PC-3 (cell line): Measurements from ENCODE around the gene RNF166. TPM values are rescaled to one million over a fixed set of nuclear protein-coding genes. Genes with fewer than 3 reads are reported as not detected.
A peak's percentile ranks its signal among the peaks of the same experiment; 100 is the strongest.

Experiments
- ATAC-seq: fragments of 200-7000 bp; cut with Tn5 transposase; 2 replicates; pipeline ENCODE4 v1.9.1; 2020; ENCODE audit warnings: mild to moderate bottlenecking, moderate library complexity
- BruUV-seq: library from RNA; stranded (reverse); fragments of 400-500 nt; replicated peaks from 2 replicates; lab custom pipeline; 2021; lab: Mats Ljungman, UMichigan
- CTCF ChIA-PET: fragments of 300-600 bp; sonication (Branson Sonifier 250); formaldehyde crosslinking; loops from one replicate; lab custom pipeline; 2022; ENCODE audit warnings: antibody characterized with exemption; lab: Charles Lee
- POLR2A ChIA-PET: fragments of 300-600 bp; sonication (Branson Sonifier 250); formaldehyde crosslinking; loops from one replicate; lab custom pipeline; 2022; ENCODE audit warnings: antibody characterized with exemption; ENCODE audit not compliant: unreplicated experiment; lab: Charles Lee
- DNase-seq: peaks from one replicate; pipeline ENCODE4 v3.0.0-alpha.2; 2015
- H2AFZ ChIP-seq: fragments of 300-600 bp; sonication (generic); 2 replicates; pipeline ENCODE4 v1.6.0; 2016; ENCODE audit warnings: antibody characterized with exemption, low read length
- H3F3A ChIP-seq: fragments of 300-600 bp; sonication (generic); one replicate; pipeline ENCODE4 v1.6.0; 2017; ENCODE audit warnings: antibody characterized with exemption, low read length, control low read depth, mild to moderate bottlenecking; ENCODE audit not compliant: unreplicated experiment
- H3K27ac ChIP-seq: fragments of 300-600 bp; sonication (generic); 2 replicates; pipeline ENCODE4 v1.5.1; 2016; ENCODE audit warnings: mild to moderate bottlenecking, low read length
- H3K27me3 ChIP-seq: fragments of 300-600 bp; sonication (generic); 2 replicates; pipeline ENCODE4 v1.6.1; 2016; ENCODE audit warnings: low read length, mixed read lengths
- H3K36me3 ChIP-seq: fragments of 300-600 bp; sonication (generic); 2 replicates; pipeline ENCODE4 v1.6.1; 2016; ENCODE audit warnings: low read depth, mixed run types, low read length, mixed read lengths
- H3K4me1 ChIP-seq: fragments of 300-600 bp; sonication (generic); 2 replicates; pipeline ENCODE4 v1.5.1; 2016; ENCODE audit warnings: low read length; ENCODE audit not compliant: insufficient read depth
- H3K4me2 ChIP-seq: fragments of 300-600 bp; sonication (generic); 2 replicates; pipeline ENCODE4 v1.6.0; 2016; ENCODE audit warnings: low read length
- H3K4me3 ChIP-seq: fragments of 300-600 bp; sonication (generic); 2 replicates; pipeline ENCODE4 v1.5.1; 2016; ENCODE audit warnings: mild to moderate bottlenecking, low read length, mixed read lengths
- H3K79me2 ChIP-seq: fragments of 300-600 bp; sonication (generic); 2 replicates; pipeline ENCODE4 v1.6.1; 2017; ENCODE audit warnings: low read length, mixed read lengths
- H3K9ac ChIP-seq: fragments of 300-600 bp; sonication (generic); 2 replicates; pipeline ENCODE4 v1.6.0; 2016; ENCODE audit warnings: mild to moderate bottlenecking, low read length
- H3K9me2 ChIP-seq: fragments of 300-600 bp; sonication (generic); replicated peaks from 2 replicates; pipeline ENCODE4 v1.6.1; 2016; ENCODE audit warnings: mixed run types, low read length, mixed read lengths
- H3K9me3 ChIP-seq: fragments of 300-600 bp; sonication (generic); 2 replicates; pipeline ENCODE4 v1.6.1; 2016; ENCODE audit warnings: low read length, mixed read lengths
- H4K20me1 ChIP-seq: fragments of 300-600 bp; sonication (generic); 2 replicates; pipeline ENCODE4 v1.6.1; 2016; ENCODE audit warnings: low read length, mixed read lengths
- CTCF ChIP-seq: fragments of 300-600 bp; sonication (generic); conservative IDR thresholded peaks from 2 replicates; pipeline ENCODE4 v1.5.1; 2017; ENCODE audit warnings: antibody characterized with exemption, low read depth, mild to moderate bottlenecking, low read length
- EZH2 ChIP-seq: fragments of 300-600 bp; sonication (generic); IDR thresholded peaks from one replicate; pipeline ENCODE4 v1.6.1; 2017; ENCODE audit warnings: antibody characterized with exemption, mild to moderate bottlenecking, low read length; ENCODE audit not compliant: unreplicated experiment
- EZH2phosphoT487 ChIP-seq: fragments of 300-600 bp; sonication (generic); IDR thresholded peaks from 2 replicates; pipeline ENCODE4 v1.6.1; 2018; ENCODE audit warnings: mild to moderate bottlenecking, antibody characterized with exemption, low read length, borderline replicate concordance
- intact Hi-C: fragments of 100-400 bp; cut with micrococcal nuclease; formaldehyde crosslinking; loops from 2 replicates; pipeline ENCODE4 v1.9.0; 2023
- total RNA-seq: library from RNA; depleted of rRNA; stranded (reverse); fragments of >200 nt; gene quantifications from 2 replicates; pipeline ENCODE4 v1.2.3, GENCODE V29; 2014

RNF166 gene
- total RNA-seq, 1 experiment from 2014 or later: 28.8 TPM

- Histone ChIP-seq H3K4me1 (no peaks in the 10 kb centered on the region), H3K4me2 (no peak overlapping the region), H3K9me2 (no peaks in the 10 kb centered on the region), H3K27me3 (no peaks in the 10 kb centered on the region), H3K9ac (no peak overlapping the region), H3K79me2 (peaks cover 13% of the 10 kb centered on the region), H2AFZ (no peak overlapping the region), H3K4me3 (no peak overlapping the region), H3K9me3 (no peaks in the 10 kb centered on the region), H4K20me1 (no peaks in the 10 kb centered on the region), H3K36me3 (peaks cover 4% of the 10 kb centered on the region; the same call in 1 of the 2 replicates), H3K27ac (no peak overlapping the region), H3F3A (no peaks in the 10 kb centered on the region)
- ATAC-seq (no peak), DNase-seq (no peak)
- TF ChIP-seq EZH2 (no peak), EZH2phosphoT487 (no peak), CTCF (no peak)
- intact Hi-C loops: no loop called here
- CTCF ChIA-PET: no interaction called here
- POLR2A ChIA-PET: no interaction called here
- BruUV-seq: no TSS peak
Observed at GRCh38 chr16:88714420-88715302, 8.5 kb upstream of the RNF166 start.

- POLR2A ChIA-PET: no interaction called here
- intact Hi-C loops: no loop called here
- no TSS peak for BruUV-seq
Observed at GRCh38 chr16:88713568-88714419, 7.6 kb upstream of the RNF166 start.

More at GRCh38 chr16:88713568-88714419, 7.6 kb upstream of the RNF166 start:
- Histone ChIP-seq H2AFZ (no peak overlapping the region), H3K36me3 (peaks cover 4% of the 10 kb centered on the region; the same call in 1 of the 2 replicates), H3F3A (no peaks in the 10 kb centered on the region), H3K4me2 (no peak overlapping the region), H3K4me1 (no peaks in the 10 kb centered on the region), H3K79me2 (peaks cover 22% of the 10 kb centered on the region), H3K27ac (no peak overlapping the region), H3K9me2 (no peaks in the 10 kb centered on the region), H4K20me1 (no peaks in the 10 kb centered on the region), H3K9ac (no peak overlapping the region), H3K27me3 (no peaks in the 10 kb centered on the region), H3K9me3 (no peaks in the 10 kb centered on the region), H3K4me3 (no peak overlapping the region)
- peak; percentile 18 for DNase-seq
- TF ChIP-seq EZH2 (no peak), EZH2phosphoT487 (no peak), CTCF (no peak)
- CTCF ChIA-PET: no interaction called here
- peak; percentile 86 for ATAC-seq
